Coronary artery (tissue), 2 donors: ENCODE measurements around the gene FRMD4A.

Experiments
- DNase-seq: peaks from one replicate; pipeline ENCODE4 v3.0.0-alpha.2; 2017; ENCODE audit warnings: low spot score
- H3K27ac ChIP-seq, 2 donors: fragments of 200-600 bp; sonication (generic); one replicate each; pipeline ENCODE4 v1.5.1; 2016 to 2019
- H3K4me3 ChIP-seq: fragments of 200-600 bp; sonication (generic); 2 replicates; pipeline ENCODE4 v1.5.1; 2016; ENCODE audit warnings: mild to moderate bottlenecking, moderate library complexity
- CTCF ChIP-seq: fragments of 200-600 bp; sonication (generic); IDR thresholded peaks from one replicate; pipeline ENCODE4 v1.5.1; 2019; ENCODE audit warnings: antibody characterized with exemption

Gene FRMD4A

DNA sequence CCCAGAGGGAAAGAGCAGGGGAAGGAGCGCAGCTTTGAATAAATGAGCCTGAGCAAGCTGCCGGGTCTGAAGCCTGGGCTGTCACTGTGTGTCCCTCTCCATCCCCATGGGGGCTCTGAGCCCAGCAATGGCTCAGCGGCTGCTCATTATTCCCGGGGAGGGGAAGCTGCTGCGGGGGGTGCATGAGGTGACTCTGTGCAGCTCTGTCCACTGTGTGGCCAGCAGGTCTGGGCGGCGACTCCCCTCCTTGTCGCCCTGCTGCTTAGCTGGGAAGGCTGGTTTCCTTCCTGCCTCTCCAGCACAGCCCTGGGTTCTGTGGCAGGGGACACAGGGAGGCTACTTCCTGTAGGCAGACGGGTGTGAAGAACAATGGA is 509.8 kb downstream of the FRMD4A start:
- peak overlapping the region; percentile 33 for H3K4me3 ChIP-seq
- H3K27ac ChIP-seq = peak overlapping the region in 1 of 2 donors; percentile 47
- DNase-seq = no peak
- TF ChIP-seq CTCF = no peak

DNA sequence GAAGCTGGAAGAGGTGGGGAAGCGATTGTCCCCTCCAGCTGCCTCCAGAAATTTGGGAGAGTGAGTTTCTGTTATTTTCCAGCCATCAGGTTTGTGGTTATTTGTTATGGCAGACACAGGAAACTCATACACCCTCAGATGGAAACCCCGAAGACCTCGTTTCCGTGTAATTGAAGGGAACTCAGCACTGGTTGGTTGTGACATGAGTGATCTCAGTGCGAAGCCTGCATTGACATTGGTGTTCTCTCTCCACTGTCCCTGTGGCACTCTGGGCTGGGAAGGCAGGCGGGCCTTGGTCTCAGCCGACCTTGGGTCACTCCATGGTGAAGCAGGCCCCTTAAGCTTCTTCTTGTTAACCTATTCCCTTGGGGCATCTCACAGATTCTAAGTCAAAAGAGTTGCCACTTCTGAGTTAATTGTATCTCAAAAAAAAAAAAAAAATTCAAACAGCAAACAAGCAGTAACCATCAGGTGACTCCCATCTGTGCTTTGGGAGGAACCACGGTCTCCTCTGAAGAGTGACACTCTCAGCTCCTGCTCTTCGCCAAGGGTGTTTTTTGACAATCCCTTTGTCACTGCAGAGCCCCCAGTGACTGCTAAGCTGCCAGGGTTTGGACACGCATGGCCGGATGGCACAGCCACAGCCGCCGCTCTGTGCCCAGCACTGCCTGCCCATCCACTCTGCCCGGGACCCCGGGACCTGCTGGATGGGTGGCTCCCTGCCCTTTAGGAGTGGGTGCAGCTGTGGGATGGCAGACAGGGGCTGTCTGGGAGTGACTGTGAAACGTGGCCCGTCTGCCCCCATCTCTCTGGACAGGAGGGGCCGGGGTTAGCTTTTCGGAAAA is 510.4 kb downstream of the FRMD4A start:
- Histone ChIP-seq H3K27ac (peak overlapping the region in 1 of 2 donors; percentile 47), H3K4me3 (peak overlapping the region; percentile 33)
- TF ChIP-seq CTCF = no peak
- no peak for DNase-seq

- no peak for TF ChIP-seq CTCF
- Histone ChIP-seq H3K4me3 (no peak overlapping the region), H3K27ac (peak overlapping the region; percentile 46 to 55)
- no peak for DNase-seq
Observed at GRCh38 chr10:13816195-13816925, 514.4 kb downstream of the FRMD4A start.

- DNase-seq = no peak
- H3K4me3 ChIP-seq = no peak overlapping the region
- H3K27ac ChIP-seq = peak overlapping the region; percentile 30 to 46
- no peak for TF ChIP-seq CTCF
Observed at GRCh38 chr10:13815756-13816155, 515.0 kb downstream of the FRMD4A start.

DNA sequence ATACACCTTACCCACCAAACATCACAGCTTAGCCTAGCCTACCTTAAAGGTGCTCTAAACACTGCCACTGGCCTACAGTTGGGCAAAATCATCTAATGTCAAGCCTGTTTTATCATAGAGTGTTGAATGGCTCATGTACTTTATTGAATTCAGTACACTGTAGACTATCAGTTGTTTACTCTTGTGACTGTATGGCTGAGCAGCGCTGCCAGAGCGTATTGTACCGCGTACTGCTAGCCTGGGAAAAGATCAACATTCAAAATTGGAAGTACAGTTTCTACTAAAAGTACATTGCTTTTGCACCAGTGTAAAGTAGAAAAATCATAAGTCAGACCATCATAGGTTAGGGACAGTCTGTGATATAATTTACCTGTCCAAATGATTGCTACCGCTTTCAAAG is 517.2 kb downstream of the FRMD4A start:
- Histone ChIP-seq H3K27ac (no peak overlapping the region), H3K4me3 (no peak overlapping the region)
- DNase-seq = no peak
- TF ChIP-seq CTCF = no peak

DNA sequence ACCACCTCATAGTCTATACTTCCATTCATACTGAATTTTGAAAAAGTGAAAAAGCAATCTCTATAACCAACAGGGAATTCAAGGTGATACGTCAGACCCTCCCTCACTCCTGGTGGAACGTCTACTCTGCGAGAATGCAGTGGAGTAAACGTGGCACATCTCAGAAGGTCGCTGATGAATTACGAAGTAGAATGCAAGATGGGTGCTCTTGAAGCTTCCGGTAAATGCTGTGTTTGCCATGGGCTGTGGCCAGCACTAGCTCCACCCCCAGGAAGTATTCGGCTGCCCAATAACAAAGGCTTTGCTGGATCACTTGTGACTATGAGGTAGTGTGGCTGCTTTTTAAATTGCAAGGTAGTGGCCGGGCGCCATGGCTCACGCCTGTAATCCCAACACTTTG is 517.9 kb downstream of the FRMD4A start:
- Histone ChIP-seq H3K27ac (no peak overlapping the region), H3K4me3 (no peak overlapping the region)
- no peak for TF ChIP-seq CTCF
- no peak for DNase-seq
